Measurements from ENCODE around the gene SCN4A. TPM values are rescaled to one million over a fixed set of nuclear protein-coding genes. Genes with fewer than 3 reads are reported as not detected.

The SCN4A gene
- total RNA-seq, 1 donor from 2014 or later = 0.43 TPM

GRCh38 chr17:63978272-63979200 is 5.8 kb upstream of the SCN4A start:
- Histone ChIP-seq H3K4me3 (ENCODE audit: insufficient read depth, low read depth, low read length) (no peak overlapping the region), H3K4me1 (ENCODE audit: insufficient read depth, low read length) (peaks cover 17% of the 10 kb centered on the region)
- H3K9me3 Mint-ChIP-seq (ENCODE audit: unreplicated experiment) = peaks cover 13% of the 10 kb centered on the region

GRCh38 chr17:63976702-63977101 is 4.0 kb upstream of the SCN4A start:
- Histone ChIP-seq H3K4me1 (ENCODE audit: insufficient read depth, low read length) (peaks cover 19% of the 10 kb centered on the region), H4K20me1 (ENCODE audit: insufficient read depth, low read length) (no peaks in the 10 kb centered on the region), H2AFZ (ENCODE audit: low read depth, low read length) (no peak overlapping the region), H3K4me2 (ENCODE audit: low read length) (no peak overlapping the region), H3K27me3 (ENCODE audit: insufficient read depth, low read length) (peaks cover 4% of the 10 kb centered on the region), H3K4me3 (ENCODE audit: insufficient read depth, low read depth, low read length) (no peak overlapping the region), H3K27ac (ENCODE audit: low read depth, low read length) (no peak overlapping the region), H3K36me3 (ENCODE audit: insufficient read depth, low read length) (no peaks in the 10 kb centered on the region), H3K79me2 (ENCODE audit: insufficient read depth, low read length) (no peaks in the 10 kb centered on the region), H3K9me3 (ENCODE audit: insufficient read depth, low read depth, low read length) (no peaks in the 10 kb centered on the region), H3K9ac (ENCODE audit: low read length) (no peak overlapping the region)
- H3K9me3 Mint-ChIP-seq (ENCODE audit: unreplicated experiment) = peaks cover 8% of the 10 kb centered on the region
- H3K36me3 Mint-ChIP-seq (ENCODE audit: low read depth, unreplicated experiment) = peaks cover 3% of the 10 kb centered on the region
- TF ChIP-seq CTCF (IDR thresholded peaks at IDR 0.05; ENCODE audit: insufficient read depth, low read depth, low read length) (no peak), EZH2 (IDR thresholded peaks at IDR 0.05; ENCODE audit: insufficient read depth, low read length) (no peak)
- H3K27ac Mint-ChIP-seq (ENCODE audit: unreplicated experiment) = no peak overlapping the region
- H3K4me3 Mint-ChIP-seq (ENCODE audit: unreplicated experiment) = no peak overlapping the region
- DNase-seq (ENCODE audit: low read depth) (no peak), FAIRE-seq (no peak)
- H3K27me3 Mint-ChIP-seq (ENCODE audit: low read depth, unreplicated experiment) = peaks cover 5% of the 10 kb centered on the region
- H3K4me1 Mint-ChIP-seq (ENCODE audit: low read depth, unreplicated experiment) = peaks cover 12% of the 10 kb centered on the region

More at GRCh38 chr17:63978272-63979200, 5.8 kb upstream of the SCN4A start:
- Histone ChIP-seq H3K4me2 (ENCODE audit: low read length) (no peak overlapping the region), H3K79me2 (ENCODE audit: insufficient read depth, low read length) (no peaks in the 10 kb centered on the region), H3K36me3 (ENCODE audit: insufficient read depth, low read length) (no peaks in the 10 kb centered on the region), H4K20me1 (ENCODE audit: insufficient read depth, low read length) (no peaks in the 10 kb centered on the region), H2AFZ (ENCODE audit: low read depth, low read length) (no peak overlapping the region), H3K9me3 (ENCODE audit: insufficient read depth, low read depth, low read length) (no peaks in the 10 kb centered on the region), H3K27me3 (ENCODE audit: insufficient read depth, low read length) (peaks cover 4% of the 10 kb centered on the region), H3K9ac (ENCODE audit: low read length) (no peak overlapping the region), H3K27ac (ENCODE audit: low read depth, low read length) (no peak overlapping the region)
- DNase-seq (ENCODE audit: low read depth) = no peak
- TF ChIP-seq EZH2 (IDR thresholded peaks at IDR 0.05; ENCODE audit: insufficient read depth, low read length) (no peak), CTCF (IDR thresholded peaks at IDR 0.05; ENCODE audit: insufficient read depth, low read depth, low read length) (no peak)
- Mint-ChIP-seq H3K36me3 (ENCODE audit: low read depth, unreplicated experiment) (peaks cover 3% of the 10 kb centered on the region), H3K4me1 (ENCODE audit: low read depth, unreplicated experiment) (peaks cover 12% of the 10 kb centered on the region), H3K4me3 (ENCODE audit: unreplicated experiment) (no peak overlapping the region), H3K27ac (ENCODE audit: unreplicated experiment) (no peak overlapping the region), H3K27me3 (ENCODE audit: low read depth, unreplicated experiment) (peaks cover 5% of the 10 kb centered on the region)
- no peak for FAIRE-seq

All from astrocyte (in vitro differentiated cells and primary cell).